ENCODE data around the gene NUDC.
"Not testable (repeated sequence)": the region's sequence is repeated elsewhere in the genome, so short reads cannot be mapped to it uniquely, and the experiment has no call there.

The NUDC gene

DNA sequence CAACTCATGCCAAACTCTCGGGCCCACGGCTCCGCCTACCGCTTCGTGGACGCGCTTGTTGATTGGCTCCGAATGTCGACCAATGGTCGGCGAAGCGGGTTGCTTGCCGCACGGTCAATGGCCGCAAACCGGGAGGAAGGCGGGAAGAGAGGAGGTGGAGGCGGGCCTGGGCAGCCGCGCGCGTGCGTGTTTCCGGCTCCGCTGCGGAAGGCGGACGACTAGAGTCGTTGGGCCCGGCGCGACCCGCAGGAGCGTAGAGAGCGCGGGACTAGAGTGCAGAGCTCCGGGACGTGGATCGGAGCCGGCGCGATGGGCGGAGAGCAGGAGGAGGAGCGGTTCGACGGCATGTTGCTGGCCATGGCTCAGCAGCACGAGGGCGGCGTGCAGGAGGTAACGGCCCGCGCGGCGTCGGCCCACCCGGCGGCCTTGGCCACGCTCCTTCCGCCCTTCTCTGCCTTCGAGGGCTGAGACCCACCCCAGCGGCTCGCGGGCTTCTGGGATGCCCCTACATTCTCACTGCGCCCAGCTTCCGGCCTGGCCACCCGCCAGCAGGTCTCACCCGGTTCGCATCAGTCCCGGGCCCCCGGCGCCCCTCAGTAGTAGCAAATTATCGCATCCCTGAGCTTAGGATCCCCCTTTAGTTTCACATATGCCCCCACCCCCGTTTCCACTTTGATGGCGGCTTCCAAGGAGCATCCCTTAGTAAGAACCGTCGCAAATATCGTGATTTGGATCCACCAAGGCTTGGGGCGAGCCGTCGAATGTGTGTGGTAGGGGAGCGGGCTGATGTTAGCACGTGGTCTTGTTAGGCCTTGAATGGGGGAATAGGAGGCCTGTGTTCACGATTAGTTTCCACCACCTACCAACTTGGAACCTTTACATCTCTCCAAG, at the start of gene NUDC:
Gene NUDC (plus strand): TSS at position 204 of the 891 bp plus-strand sequence. CDS start 106 bp downstream, at position 310.
- peak; percentile 97 for DNase-seq

DNA sequence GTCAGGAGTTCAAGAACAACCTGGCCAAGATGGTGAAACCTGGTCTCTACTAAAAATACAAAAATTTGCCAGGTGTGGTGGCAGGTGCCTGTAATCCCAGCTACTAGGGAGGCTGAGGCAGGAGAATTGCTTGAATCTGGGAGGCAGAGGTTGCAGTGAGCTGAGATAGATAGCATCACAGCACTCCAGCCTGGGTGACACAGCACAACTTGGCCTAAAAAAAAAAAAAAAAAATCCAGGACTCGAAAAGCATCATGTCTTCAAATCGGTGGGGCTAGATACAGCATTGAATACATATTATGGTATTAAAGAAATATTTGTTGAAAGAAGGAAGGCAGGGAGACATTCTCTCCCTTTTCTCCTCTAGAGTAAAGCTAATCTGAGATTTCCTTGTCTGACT, 48.4 kb upstream of the NUDC start:
- not testable (repeated sequence) for DNase-seq

DNA sequence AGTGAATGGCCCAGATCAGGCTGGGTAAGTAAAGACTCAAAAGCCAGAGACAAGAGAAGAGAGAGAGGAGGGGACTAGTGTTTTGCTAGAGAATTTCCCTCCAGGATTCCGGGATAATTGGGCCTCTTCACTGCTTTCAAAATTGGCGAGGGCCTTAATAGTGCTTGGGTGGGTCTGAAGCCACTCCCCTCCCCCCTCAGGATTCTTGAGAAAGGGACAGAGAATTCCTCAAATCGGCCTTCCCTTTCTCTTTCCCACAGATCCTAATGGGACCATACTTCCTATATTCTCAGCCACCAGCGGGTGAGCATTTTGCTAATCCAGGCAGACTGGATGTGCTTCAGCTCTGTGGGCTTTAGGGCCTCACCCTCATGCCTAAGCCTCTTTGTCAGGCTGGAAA, 46.6 kb upstream of the NUDC start:
- no peak for DNase-seq

DNA sequence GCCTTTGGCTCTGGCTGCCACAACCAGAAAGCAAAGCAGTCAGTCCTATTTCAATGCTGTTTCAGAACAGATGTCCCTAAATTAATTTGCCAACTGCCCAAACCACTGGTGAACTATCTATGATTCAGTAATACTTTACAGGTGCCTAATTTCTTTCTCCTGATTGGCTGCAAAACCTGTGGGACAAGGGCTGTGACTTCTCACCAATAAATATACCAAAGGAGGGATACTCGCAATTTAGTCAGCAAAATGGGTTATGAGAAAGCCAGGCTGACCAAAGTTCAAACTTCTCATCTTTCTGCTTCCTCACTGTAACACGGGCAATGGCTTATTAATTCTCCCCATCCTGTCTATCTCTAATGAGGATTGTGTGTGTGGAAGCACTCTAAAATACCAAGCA, 44.2 kb upstream of the NUDC start:
- no peak for DNase-seq

DNA sequence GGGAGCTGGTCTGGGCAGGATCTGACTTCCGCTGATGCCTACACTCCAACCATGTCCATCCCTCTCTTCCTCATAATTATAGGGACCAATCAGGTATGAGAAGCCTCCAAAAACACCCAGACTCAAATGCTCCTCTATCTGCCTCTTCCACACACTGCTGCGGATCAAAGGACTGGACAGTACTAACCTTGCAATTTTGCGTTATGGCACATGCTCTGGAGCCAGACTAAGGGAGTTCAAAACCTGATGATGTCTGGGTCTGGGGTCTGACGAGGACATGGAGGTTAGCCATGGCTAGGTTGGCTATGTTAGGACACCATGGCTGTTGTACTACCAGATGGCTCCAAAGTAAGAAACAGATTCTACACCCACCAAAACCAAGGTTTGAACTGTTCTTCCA, 41.8 kb upstream of the NUDC start:
- DNase-seq, result no peak

DNA sequence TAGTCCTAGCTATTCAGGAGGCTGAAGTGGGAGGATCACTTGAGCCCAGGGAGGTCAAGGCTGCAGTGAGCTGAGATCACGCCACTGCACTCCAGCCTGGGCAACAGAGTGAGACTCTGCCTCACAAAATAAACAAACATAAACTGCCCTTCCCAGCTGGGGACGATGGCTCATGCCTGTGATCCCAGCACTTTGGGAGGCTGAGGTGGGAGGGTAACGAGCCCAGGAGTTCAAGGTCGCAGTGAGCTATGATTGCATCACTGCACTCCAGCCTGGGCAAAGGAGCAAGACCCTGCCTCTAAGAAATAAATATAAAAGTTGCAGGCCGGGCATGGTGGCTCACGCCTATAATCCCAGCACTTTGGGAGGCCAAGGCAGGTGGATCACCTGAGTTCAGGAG, 39.9 kb upstream of the NUDC start:
- not testable (repeated sequence) for DNase-seq

DNA sequence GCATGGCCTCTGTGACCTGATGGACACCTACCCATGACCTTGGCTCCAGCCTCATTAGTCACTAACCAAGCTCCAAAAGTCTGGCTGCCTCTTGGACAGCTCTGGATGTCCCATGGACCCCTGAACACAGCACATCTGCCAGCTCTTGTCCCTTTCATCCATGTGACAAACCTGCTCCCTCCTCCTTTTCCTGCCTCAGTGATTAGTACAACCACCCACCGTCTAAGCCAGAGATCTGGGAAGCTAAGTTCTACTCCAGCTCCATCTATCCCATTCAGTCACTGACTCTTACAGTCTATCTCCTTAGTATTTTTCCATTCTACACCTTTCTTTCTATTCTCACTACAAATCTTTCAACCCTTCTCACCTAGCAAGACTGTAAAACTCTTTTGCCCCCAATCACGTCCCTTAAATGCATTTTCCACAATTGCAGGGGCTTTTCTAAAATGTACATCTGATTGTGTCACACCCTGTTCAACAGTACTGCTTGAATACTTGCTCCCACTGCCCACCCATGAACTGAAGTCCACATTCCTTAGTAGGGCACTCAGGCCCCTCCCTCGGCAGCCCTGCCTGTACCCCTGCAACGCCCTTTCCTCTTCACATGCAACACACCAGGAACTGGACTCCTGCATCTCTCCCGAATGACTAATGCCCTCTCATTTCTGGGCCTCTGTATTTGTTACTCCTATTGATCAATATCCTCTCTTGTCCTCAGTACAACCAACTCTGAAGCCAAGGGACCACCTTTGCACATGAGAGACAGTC, 38.7 kb upstream of the NUDC start:
- DNase-seq, result no peak

DNA sequence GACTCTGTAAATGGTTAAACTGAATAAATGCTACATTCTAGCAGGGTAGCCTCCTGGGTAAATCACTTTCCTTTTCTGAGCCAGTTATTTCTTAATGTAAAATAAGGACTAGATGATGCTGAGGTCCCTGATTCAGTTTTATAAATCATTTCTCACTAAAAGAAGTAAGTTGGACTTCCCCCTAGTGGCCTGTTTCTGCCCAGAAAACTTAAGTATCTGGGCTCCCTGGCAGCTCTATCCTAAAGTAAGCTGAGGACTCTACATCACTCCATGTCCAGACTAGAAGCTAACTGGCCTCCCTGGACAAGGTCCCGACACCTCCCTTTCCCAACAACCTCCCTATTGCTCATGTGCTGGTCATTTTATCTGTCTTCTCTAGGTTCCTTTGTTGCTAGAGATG, 34.4 kb upstream of the NUDC start:
- no peak for DNase-seq

DNA sequence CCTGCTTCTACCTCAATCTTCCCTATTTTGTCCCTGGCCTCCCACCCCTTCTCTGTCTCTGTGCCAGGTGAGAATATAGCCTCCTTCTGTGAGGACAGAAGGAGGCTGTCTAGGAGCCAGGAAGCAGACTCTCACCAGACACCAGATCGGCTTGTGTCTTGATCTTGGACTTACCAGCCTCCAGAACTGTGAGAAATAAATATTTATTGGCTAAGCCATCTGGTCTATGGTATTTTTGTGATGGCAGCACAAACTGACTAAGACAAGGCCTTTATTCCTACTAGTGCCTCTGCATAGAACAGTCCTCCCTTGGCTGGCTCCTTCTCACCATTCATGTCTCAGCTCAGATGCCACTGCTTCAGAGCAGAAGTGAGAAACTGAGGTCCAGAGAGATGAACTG, 33.3 kb upstream of the NUDC start:
- DNase-seq, result no peak

DNA sequence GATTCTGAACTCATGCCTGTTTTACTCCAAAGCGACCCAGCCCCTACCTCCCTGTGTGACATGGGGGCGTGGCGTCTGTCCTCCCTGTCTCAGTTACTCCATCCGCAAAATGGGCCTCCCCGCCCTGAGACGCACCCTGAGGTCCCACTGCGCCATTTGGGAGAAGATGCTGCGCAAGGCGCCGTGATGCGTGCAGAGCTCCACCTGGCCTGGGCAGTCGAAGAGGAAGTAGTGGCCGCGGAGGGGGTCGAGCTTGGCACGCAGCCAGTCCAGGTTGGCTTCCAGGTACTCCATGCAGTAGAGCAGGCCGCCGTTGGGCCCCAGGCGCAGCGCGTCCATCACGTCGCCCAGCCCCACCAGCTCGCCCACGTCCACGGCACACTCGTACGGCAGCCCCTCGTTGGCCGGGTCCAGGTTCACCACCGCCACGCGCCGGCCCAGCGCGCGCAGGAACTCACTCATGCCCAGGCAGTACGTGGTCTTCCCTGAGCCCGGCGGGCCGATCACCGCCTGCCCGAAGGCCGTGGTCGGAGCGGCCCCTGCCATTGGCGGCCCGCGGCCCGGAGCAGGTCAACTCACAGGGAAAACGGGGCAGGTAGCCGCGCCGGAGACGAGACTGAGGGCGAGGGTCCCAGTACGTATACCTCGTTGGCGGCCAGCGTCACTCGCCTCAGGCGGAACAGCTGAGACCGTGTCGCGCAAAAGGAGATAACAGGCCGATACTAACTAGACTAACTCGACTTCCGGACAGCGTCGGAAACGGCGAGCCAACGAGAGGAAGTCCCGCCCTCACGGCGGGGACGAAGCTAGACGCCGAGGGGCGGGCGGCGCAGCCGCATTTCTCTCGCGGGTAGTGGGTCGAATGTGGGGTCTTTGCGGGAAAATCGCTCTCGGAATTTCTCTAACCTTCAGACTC, 31.7 kb upstream of the NUDC start, which contains the start of gene GPN2:
Gene GPN2 (minus strand): TSS at position 733 of the 916 bp plus-strand sequence. CDS start 187 bp downstream, at position 546.
- DNase-seq, result peak; percentile 76

DNA sequence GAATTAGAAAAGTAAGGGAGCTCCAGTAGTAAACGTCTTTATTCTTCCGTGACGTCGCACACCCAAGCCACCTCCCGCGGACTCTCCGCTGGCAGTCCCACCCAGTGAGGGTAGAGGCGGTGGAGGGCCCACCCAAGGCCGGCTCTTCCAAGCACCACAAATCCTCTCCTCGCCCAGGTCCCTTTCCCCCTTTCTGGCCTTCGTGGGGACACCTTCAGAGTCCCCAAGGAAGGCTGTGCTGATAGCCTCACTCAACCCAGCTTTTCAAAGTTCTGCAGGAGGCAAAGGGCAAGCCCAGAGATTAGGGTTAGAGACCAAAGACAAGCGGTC, 31.1 kb upstream of the NUDC start:
- no peak for DNase-seq

DNA sequence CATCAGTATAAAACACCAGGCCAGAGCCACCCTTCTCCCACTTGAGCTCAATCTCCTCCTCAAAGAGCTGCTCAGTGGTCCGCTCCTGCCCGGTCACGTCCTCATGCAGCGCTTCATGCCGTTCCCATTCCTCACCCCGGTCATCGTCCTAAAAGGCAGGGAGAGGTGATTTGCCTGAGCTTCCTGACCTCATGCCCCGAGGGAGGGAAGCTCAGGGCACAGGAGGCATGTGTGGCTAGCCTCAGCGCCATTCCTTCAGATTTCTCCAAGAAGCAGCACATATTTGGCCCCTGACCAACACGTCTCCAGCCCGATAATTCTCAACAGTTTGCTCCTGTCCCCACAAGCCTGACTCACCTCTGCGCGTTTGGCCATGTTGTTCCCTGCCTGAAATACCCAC, 27.3 kb upstream of the NUDC start:
- DNase-seq, result no peak

DNA sequence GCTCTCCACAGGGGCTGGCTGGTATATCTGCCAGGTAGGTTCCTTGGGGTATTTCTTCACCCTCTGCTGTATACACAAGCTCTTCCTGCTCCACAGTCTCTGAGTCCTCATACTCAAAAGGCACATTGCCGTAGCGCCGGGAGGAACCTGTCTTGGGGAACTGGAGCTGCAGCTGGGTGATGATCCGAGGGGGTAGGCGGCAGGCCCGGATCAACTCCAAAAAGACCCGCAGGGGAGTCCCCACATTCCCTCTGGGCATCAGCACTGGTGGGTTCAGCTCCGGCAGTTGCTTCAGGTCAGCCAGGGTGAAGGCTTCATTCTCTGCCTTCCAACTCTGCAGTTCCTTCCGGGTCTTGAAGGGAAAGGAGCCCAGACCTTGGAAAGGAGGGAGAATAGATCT, 24.2 kb upstream of the NUDC start:
- DNase-seq, result no peak

DNA sequence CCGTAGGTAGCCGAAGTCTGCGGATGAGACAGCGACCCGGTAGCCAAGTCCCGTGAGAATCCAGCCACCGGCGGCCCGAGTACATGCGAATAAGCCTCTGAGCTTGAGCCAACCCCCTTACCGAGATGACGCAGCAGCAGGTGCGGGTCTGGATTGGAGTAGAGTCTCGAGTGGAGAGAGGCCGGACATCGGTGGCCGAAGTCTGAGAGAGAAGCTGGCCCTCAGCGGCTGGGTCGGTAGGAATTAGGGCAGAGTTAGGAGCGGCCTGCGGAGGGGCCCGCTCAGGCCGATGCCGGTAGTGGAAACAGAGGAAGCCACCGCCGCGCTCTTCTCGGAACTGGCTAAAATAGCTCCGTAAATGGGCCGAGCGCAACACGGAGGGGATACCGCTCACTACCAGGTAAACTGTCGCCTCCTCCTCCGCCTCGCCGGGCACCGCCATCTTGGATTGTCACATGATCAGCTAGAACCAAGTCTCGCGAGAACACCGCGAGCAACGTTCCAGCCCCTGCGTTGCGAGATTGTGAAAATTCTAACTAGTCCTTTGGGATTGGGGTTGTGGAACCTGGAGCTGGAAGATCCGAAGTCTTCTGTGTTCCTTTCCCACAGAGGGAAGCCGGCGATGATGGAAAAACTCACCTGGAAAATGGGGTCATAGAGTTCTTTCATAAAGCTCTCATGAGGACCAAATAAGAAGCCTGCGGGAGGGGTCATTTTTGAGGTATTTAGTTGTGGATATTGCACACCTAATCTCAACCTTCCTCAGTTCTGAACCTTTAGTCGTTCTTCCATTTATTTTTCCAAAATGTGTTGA, 21.3 kb upstream of the NUDC start, which contains the start of gene GPATCH3:
Gene GPATCH3 (minus strand): TSS at position 467 of the 814 bp plus-strand sequence. CDS start 25 bp downstream, at position 442.
- DNase-seq, result peak; percentile 96

DNA sequence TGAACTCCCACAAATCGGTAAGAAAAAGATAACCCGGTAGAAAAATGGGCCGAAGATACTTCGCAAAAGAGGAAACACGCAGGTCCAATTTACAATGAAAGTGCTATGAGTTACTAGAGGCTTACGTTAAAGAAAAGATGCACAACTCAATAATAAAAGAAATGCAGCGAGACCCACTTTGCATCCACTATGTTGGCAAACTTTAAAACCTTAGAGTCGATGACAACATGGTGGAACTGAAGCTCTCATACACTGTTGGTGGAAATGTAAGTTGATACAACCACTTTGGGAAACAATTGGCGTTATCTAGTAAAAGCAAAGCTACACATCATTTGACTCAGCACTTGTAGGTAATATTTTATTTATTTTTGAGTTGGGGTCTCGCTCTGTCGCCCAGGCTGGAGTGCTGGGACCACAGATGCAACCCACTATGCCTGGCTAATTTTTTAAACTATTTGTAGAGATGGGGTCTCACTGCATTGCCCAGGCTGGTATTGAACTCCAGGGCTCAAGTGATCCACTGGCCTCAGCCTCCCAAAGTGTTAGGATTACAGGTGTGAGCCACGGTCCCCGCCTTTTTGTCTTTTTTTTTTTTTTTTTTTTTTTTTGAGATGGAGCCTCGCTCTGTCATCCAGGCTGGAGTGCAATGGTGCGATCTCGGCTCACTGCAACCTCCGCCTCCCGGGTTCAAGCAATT, 20.6 kb upstream of the NUDC start:
- DNase-seq, result no peak

DNA sequence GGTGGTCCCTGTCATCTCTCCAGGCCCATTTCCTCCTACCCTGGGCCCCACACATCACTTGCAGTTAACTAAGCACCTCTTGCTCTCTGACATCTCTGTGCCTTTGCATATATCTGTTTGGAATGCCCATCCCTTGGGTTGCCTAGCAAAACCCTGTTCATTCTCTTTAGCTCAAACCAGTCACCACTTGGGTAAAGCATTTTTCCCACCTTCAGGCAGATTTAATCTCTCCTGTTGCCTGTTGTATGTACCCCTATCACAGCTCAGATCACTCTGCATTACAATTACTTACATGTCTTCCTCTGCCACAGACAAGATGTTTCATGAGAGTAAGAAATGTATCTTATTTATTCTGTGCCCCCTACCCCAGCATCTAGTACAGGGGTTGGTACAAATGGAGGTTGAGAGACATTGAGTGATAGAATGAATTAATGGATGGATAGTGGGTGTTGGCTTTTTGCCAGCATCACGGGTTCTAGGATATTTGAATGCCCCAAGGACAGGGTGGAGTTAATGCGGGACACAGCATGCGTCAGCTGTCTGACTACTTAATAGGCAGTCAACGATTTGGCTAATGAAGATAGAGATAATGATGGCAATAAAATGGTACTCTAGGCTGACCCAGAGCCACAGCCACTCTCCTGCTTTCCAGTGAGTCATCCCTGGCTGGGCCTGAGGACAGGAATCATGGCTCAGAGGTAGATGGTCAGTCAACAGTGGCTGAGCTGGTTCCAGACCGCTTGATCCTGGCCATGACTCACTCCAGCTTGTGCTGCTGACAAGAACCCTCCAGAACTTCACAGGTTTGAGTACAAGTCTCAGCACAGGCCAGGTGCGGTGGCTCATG, 14.2 kb upstream of the NUDC start:
- DNase-seq, result no peak

DNA sequence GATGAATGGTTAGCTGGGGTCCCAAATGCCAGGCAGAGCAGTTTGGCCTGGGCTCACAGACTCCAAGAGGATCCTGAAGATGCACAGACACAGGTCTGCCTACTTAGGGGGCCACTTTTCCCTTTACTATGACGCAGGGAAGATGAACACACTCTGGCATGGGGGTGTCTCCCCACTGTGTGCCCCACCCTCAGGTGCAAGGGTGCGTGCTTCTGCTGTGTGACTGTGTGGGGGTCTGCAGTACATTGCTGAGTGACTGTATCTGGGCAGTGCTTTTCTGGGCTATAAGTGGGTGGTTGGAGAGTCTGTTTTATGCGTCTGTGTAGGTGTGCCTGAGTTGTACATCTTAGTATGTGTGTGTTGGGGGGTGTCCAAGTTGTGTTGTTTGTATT, 11.6 kb upstream of the NUDC start:
- DNase-seq, result no peak

DNA sequence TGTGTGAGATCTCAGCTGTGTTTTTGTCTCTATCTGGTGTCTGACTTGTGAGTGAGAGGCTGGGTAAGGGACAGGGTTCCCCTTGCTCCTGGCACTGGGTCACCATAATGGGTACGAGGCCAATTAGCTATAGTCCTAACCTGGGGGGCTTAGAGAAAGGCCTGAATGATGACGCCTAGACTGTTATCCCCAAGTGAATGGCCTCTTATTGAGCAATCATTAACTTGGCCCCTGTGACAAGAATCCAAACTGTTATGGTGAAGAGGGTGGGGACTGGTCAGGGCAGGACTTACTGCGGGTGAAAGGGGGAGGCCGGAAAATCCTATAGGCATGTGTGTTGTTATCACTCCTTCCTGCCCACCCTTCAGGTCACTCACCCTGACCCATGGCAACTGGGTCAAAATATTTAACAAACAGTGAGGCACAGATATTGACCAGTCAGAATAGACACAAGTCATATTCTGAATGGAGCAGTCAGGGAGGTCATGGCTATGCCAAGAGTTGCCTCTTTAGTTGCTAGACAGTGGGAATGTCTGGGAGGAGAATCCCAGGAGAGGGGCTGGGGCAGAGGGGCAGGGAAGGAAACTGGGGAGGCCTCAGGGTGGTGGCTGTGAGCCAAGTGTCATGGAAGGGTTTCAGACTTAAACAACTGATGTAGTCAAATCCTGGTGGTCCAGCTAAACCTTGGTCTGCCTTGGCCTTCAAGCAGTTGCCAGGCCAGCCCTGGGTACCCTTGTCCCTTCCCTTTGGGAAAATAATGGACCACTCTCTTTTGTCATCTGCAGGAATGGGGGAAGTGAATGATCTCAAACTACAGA, 11.0 kb upstream of the NUDC start:
- DNase-seq, result no peak

DNA sequence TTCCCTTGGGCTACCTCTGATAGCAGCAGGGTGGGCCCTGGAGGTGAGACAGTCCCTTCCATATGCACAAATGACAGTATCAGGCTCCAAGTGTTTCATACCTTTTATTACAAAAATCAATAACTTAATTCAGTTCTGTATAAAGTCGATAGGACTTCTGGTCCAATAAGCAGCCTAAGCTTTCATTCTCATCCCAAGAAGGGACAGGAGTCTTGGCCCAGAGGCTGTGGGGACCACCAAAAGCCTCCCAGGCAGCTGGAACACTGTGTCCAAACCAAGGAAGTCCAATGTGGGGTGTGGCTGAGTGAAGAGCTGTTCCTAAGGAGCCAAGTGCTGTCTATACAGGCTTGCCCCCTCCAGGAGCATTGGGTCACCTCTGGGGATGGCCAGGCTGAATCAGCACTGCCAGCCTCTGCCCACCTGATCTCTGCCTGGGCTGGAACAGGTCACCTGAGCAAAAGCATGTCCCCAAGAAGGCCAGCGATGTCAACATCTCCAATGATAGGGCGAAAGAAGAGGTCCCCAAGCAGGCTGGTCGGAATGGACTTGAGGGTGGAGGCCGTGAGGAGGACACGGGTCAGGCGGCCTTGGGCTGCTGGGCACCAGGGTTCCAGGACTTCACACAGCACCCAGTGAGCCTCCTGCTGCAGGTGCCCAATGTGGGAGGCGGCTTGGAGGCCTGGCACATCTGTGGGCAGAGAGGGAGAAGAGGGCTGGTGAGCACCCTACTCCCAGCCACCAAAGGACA, 10.0 kb upstream of the NUDC start:
- no peak for DNase-seq

Data from NCI-H2171 (cell line).